Neutrophil (primary cell): ENCODE data around the gene GIMAP8.

ENCODE experiments used
- H3K27ac ChIP-seq: fragments of 200-600 bp; sonication (generic); 2 replicates; pipeline ENCODE4 v1.5.1; 2016; ENCODE audit warnings: mild to moderate bottlenecking, moderate library complexity
- H3K27me3 ChIP-seq: fragments of 200-600 bp; sonication (generic); 2 replicates; pipeline ENCODE4 v1.6.0; 2016; ENCODE audit warnings: mild to moderate bottlenecking
- H3K36me3 ChIP-seq: fragments of 200-600 bp; sonication (generic); 2 replicates; pipeline ENCODE4 v1.5.1; 2017
- H3K4me1 ChIP-seq, 2 experiments: fragments of 200-600 bp in 1 of 2; sonication (generic) in 1 of 2; 1 replicate in 1 of 2; 2 replicates in 1 of 2; pipeline versions ENCODE4 v1.5.1 to v1.6.1; 2013 to 2016; ENCODE audit warnings: low read depth in 1 of 2, low read length in 1 of 2, mild to moderate bottlenecking in 1 of 2, moderate library complexity in 1 of 2; ENCODE audit not compliant: control insufficient read depth in 1 of 2, insufficient read depth in 1 of 2
- H3K4me3 ChIP-seq, 2 experiments: fragments of 200-600 bp in 1 of 2; sonication (generic) in 1 of 2; 1 replicate in 1 of 2; 2 replicates in 1 of 2; pipeline ENCODE4 v1.5.1; 2013 to 2016; ENCODE audit warnings: low read depth in 1 of 2, low read length in 1 of 2, mild to moderate bottlenecking in 1 of 2, moderate library complexity in 1 of 2
- H3K9me3 ChIP-seq: fragments of 200-600 bp; sonication (generic); 2 replicates; pipeline ENCODE4 v1.5.1; 2016
- CTCF ChIP-seq: fragments of 200-600 bp; sonication (generic); IDR thresholded peaks from 2 replicates; pipeline ENCODE4 v1.5.1; 2016; ENCODE audit warnings: antibody characterized with exemption

Gene GIMAP8

GRCh38 chr7:150410131-150410530 lies 40.3 kb upstream of the GIMAP8 start:
- TF ChIP-seq CTCF: no peak
- Histone ChIP-seq H3K4me1 (peaks cover 6 to 10% of the 10 kb centered on the region in 2 experiments), H3K27me3 (peaks cover 7% of the 10 kb centered on the region), H3K36me3 (no peaks in the 10 kb centered on the region), H3K4me3 (no peak overlapping the region), H3K27ac (no peak overlapping the region), H3K9me3 (no peaks in the 10 kb centered on the region)

- Histone ChIP-seq H3K27ac (no peak overlapping the region), H3K4me1 (peaks cover 1 to 3% of the 10 kb centered on the region in 2 experiments), H3K9me3 (no peaks in the 10 kb centered on the region), H3K36me3 (no peaks in the 10 kb centered on the region), H3K27me3 (peaks cover 4% of the 10 kb centered on the region), H3K4me3 (no peak overlapping the region)
- no peak for TF ChIP-seq CTCF
These were observed 39.6 kb upstream of the GIMAP8 start for GRCh38 chr7:150410680-150411346.

- no peaks in the 10 kb centered on the region for H3K9me3 ChIP-seq
- H3K27me3 ChIP-seq: no peaks in the 10 kb centered on the region
- no peaks in the 10 kb centered on the region for H3K4me1 ChIP-seq
- no peak overlapping the region for H3K4me3 ChIP-seq
- no peak overlapping the region for H3K27ac ChIP-seq
- no peaks in the 10 kb centered on the region for H3K36me3 ChIP-seq
- TF ChIP-seq CTCF: no peak
These were observed 38.8 kb upstream of the GIMAP8 start for GRCh38 chr7:150411606-150412005.

GRCh38 chr7:150412016-150412415 lies 38.4 kb upstream of the GIMAP8 start:
- Histone ChIP-seq H3K27ac (no peak overlapping the region), H3K9me3 (no peaks in the 10 kb centered on the region), H3K4me1 (no peaks in the 10 kb centered on the region), H3K36me3 (no peaks in the 10 kb centered on the region), H3K4me3 (no peak overlapping the region), H3K27me3 (no peaks in the 10 kb centered on the region)
- no peak for TF ChIP-seq CTCF

GRCh38 chr7:150412518-150413488 lies 37.6 kb upstream of the GIMAP8 start:
- H3K27ac ChIP-seq: no peak overlapping the region
- no peak overlapping the region for H3K4me3 ChIP-seq
- no peaks in the 10 kb centered on the region for H3K36me3 ChIP-seq
- H3K27me3 ChIP-seq: no peaks in the 10 kb centered on the region
- TF ChIP-seq CTCF: no peak
- no peaks in the 10 kb centered on the region for H3K4me1 ChIP-seq
- no peaks in the 10 kb centered on the region for H3K9me3 ChIP-seq
